Mesothelial cell of epicardium (in vitro differentiated cells): ENCODE results near the gene MIEN1. TPM values are rescaled to one million over a fixed set of nuclear protein-coding genes. Genes with fewer than 3 reads are reported as not detected.
A peak's percentile ranks its signal among the peaks of the same experiment; 100 is the strongest.

Experiments
- DNase-seq, 2 experiments: peaks; one replicate each; pipeline ENCODE4 v3.0.0; 2021; ENCODE audit warnings: low spot score in 2 of 2; ENCODE audit not compliant: unreplicated experiment in 2 of 2
- H3K27ac Mint-ChIP-seq: 2 replicates; pipeline ENCODE4 v1.8.0; 2021; ENCODE audit warnings: mixed read lengths
- H3K27me3 Mint-ChIP-seq: 2 replicates; pipeline ENCODE4 v1.8.0; 2021; ENCODE audit warnings: low read depth, mixed read lengths
- H3K36me3 Mint-ChIP-seq: 2 replicates; pipeline ENCODE4 v1.8.0; 2021; ENCODE audit warnings: mixed read lengths
- H3K4me1 Mint-ChIP-seq: 2 replicates; pipeline ENCODE4 v1.8.0; 2021; ENCODE audit warnings: mixed read lengths
- H3K4me3 Mint-ChIP-seq: 2 replicates; pipeline ENCODE4 v1.8.0; 2021; ENCODE audit warnings: mild to moderate bottlenecking, moderate library complexity, mixed read lengths
- H3K9me3 Mint-ChIP-seq: 2 replicates; pipeline ENCODE4 v1.8.0; 2021; ENCODE audit warnings: mixed read lengths
- total RNA-seq: library from RNA; stranded (reverse); gene quantifications from 3 replicates; pipeline ENCODE4 v1.2.1, GENCODE V29; 2021
- TF ChIP-seq, protein P1 (sequence below): fragments of 200-600 bp; sonication (generic); IDR thresholded peaks from one replicate; pipeline ENCODE4 v1.5.0; 2021; ENCODE audit warnings: antibody characterized with exemption; ENCODE audit not compliant: unreplicated experiment

MIEN1 gene
- total RNA-seq, 1 donor from 2014 or later, result 35.3 TPM

DNA sequence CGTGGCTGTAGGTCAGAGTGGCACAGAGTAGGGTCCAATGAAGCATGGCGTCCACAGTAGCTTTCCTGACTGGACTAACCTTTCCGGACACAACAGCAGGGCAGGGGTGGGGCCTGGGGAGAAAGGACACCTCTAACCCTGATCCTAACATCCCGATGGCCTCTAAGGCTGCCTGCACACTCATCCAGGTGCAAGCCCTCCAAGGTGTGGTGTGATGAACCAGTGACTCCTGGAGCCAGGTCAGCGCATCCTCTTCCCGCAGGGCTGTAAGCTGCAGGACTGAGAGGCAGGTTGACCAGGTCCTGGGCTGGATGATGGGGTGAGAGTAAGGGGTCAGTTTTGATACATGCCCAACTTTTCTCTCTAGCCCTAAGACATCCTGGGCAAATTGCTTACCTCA is 33.6 kb downstream of the MIEN1 start:
- H3K4me1 Mint-ChIP-seq, result peaks cover 22% of the 10 kb centered on the region
- no peaks in the 10 kb centered on the region for H3K9me3 Mint-ChIP-seq
- H3K36me3 Mint-ChIP-seq, result peaks cover 3% of the 10 kb centered on the region
- TF ChIP-seq, protein P1, sequence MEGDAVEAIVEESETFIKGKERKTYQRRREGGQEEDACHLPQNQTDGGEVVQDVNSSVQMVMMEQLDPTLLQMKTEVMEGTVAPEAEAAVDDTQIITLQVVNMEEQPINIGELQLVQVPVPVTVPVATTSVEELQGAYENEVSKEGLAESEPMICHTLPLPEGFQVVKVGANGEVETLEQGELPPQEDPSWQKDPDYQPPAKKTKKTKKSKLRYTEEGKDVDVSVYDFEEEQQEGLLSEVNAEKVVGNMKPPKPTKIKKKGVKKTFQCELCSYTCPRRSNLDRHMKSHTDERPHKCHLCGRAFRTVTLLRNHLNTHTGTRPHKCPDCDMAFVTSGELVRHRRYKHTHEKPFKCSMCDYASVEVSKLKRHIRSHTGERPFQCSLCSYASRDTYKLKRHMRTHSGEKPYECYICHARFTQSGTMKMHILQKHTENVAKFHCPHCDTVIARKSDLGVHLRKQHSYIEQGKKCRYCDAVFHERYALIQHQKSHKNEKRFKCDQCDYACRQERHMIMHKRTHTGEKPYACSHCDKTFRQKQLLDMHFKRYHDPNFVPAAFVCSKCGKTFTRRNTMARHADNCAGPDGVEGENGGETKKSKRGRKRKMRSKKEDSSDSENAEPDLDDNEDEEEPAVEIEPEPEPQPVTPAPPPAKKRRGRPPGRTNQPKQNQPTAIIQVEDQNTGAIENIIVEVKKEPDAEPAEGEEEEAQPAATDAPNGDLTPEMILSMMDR, result no peak
- DNase-seq, result no peak
- H3K4me3 Mint-ChIP-seq, result no peak overlapping the region
- H3K27me3 Mint-ChIP-seq, result no peaks in the 10 kb centered on the region
- no peak overlapping the region for H3K27ac Mint-ChIP-seq

DNA sequence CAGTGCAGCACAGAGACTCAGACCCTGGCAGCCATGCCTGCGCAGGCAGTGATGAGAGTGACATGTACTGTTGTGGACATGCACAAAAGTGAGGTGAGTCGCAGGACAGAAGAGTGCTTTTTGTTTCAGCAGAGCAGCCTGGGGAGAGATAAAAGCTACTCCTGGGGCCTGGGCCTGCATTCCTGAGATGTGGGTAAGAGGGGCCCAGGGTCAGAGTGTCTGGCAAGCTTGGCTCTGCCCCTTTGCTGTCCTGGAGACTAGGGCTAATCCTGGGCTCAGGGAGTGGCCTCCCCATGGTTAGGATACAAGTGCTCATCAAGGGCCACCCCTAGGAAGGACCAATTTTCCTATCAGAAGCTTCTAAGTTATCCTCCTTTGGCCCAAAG is 35.2 kb downstream of the MIEN1 start:
- H3K4me3 Mint-ChIP-seq, result no peak overlapping the region
- H3K9me3 Mint-ChIP-seq, result no peaks in the 10 kb centered on the region
- peaks cover 3% of the 10 kb centered on the region for H3K36me3 Mint-ChIP-seq
- H3K27me3 Mint-ChIP-seq, result no peaks in the 10 kb centered on the region
- peaks cover 10% of the 10 kb centered on the region for H3K4me1 Mint-ChIP-seq
- no peak overlapping the region for H3K27ac Mint-ChIP-seq
- no peak for DNase-seq
- TF ChIP-seq, protein P1, result no peak

DNA sequence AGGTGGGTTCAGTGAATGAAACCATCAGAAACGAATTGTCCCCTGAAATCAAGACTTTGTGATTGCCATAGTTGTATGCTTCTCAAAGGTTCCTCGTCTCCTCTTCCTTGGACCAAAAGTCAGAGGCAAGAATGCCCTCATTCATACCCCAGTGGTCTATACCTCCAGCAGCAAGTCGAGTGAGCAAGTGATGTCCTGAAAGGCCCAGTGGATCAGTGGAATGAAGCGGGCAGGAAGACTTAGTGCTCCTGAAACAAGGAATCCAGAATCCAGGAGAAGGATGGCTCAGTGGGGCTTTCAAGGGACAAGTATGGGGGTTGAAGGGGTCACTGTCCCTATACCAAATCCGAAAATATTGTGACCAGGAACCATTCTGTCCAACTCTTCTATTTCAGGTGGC is 35.7 kb downstream of the MIEN1 start:
- H3K4me1 Mint-ChIP-seq, result peaks cover 8% of the 10 kb centered on the region
- H3K27ac Mint-ChIP-seq, result no peak overlapping the region
- H3K27me3 Mint-ChIP-seq, result no peaks in the 10 kb centered on the region
- TF ChIP-seq, protein P1, result no peak
- no peaks in the 10 kb centered on the region for H3K9me3 Mint-ChIP-seq
- peaks cover 3% of the 10 kb centered on the region for H3K36me3 Mint-ChIP-seq
- DNase-seq, result no peak
- no peak overlapping the region for H3K4me3 Mint-ChIP-seq

DNA sequence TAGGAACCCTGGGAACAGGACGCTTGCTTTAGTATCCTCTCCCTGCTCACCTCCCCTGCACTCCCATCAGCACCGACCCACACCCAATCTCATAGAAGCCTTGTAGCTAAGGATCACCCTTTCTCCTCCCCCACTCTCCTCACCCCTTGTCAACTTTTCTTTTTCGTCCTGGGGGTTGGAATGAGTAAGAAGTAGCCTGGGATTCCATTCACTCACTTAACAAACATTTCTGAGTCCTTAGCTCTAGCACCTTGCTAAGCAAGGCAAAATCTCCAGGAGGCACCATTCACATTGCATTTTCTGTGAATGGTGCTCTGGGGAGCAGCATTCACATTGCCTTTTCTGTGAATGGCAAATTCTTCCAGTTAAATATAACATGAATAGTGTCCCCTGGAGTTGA is 41.4 kb downstream of the MIEN1 start:
- Mint-ChIP-seq H3K27ac (peak overlapping the region; percentile 98), H3K9me3 (no peaks in the 10 kb centered on the region), H3K27me3 (no peaks in the 10 kb centered on the region), H3K4me3 (peak overlapping the region; percentile 97), H3K36me3 (peaks cover 4% of the 10 kb centered on the region), H3K4me1 (peaks cover 18% of the 10 kb centered on the region)
- no peak for DNase-seq
- TF ChIP-seq, protein P1, result no peak

DNA sequence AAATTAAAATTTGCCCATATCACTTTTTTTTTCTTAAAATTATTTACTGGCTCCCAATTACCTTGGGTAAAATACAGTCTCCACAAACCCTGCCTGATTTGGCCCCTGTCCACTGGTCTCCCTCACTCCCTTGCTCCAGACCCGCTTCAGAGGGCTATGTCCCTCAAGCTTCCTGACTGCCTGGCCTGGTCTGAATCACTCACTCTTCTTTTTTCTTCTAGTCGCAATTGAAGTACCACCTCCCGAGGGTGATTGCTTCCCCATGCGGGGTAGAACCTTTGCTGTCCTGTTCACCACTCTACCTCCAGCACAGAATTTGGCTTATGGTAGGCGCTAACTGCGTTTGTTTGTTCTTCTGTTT is 41.9 kb downstream of the MIEN1 start:
- Mint-ChIP-seq H3K27ac (peak overlapping the region; percentile 98), H3K9me3 (no peaks in the 10 kb centered on the region), H3K4me3 (peak overlapping the region; percentile 97), H3K36me3 (peaks cover 5% of the 10 kb centered on the region), H3K4me1 (peaks cover 18% of the 10 kb centered on the region), H3K27me3 (no peaks in the 10 kb centered on the region)
- TF ChIP-seq, protein P1, result no peak
- no peak for DNase-seq
